ENCODE data around the gene NIF3L1. TPM values are rescaled to one million over a fixed set of nuclear protein-coding genes. Genes with fewer than 3 reads are reported as not detected.

The NIF3L1 gene
- total RNA-seq, 4 donors from 2014 or later: 17.0 to 28.7 (median 22.4) TPM

- intact Hi-C loops (cut with DNase I; ENCODE audit: low total_unique reads) (no loop called here), in situ Hi-C loops (cut with MboI; ENCODE audit: low sequenced_read_pairs in 4 of 4) (no loop called here)
- TF ChIP-seq POLR2A (IDR thresholded peaks at IDR 0.05) (no peak), CTCF (IDR thresholded peaks at IDR 0.05 in 4 of 5, conservative IDR thresholded peaks at IDR 0.05 in 1 of 5) (no peak)
- ATAC-seq (no peak), DNase-seq (no peak)
- H3K4me3 ChIP-seq: no peak overlapping the region
- peaks cover 16 to 61% of the 10 kb centered on the region in 2 donors for H3K36me3 ChIP-seq
- H3K9me3 ChIP-seq: no peaks in the 10 kb centered on the region
- H3K27ac ChIP-seq: no peak overlapping the region
- H3K27me3 ChIP-seq: no peaks in the 10 kb centered on the region
- no peaks in the 10 kb centered on the region for H3K4me1 ChIP-seq
Measured at GRCh38 chr2:200851398-200852248, 37.5 kb upstream of the NIF3L1 start.

- H3K36me3 ChIP-seq: peaks cover 25 to 71% of the 10 kb centered on the region in 2 donors
- TF ChIP-seq POLR2A (IDR thresholded peaks at IDR 0.05) (no peak), CTCF (IDR thresholded peaks at IDR 0.05 in 4 of 5, conservative IDR thresholded peaks at IDR 0.05 in 1 of 5) (no peak)
Measured at GRCh38 chr2:200852605-200853004, 36.6 kb upstream of the NIF3L1 start.

GRCh38 chr2:200856806-200857205 is 32.4 kb upstream of the NIF3L1 start:
- in situ Hi-C loops (cut with MboI; ENCODE audit: low sequenced_read_pairs in 4 of 4): no loop called here
- no peak overlapping the region for H3K4me3 ChIP-seq
- TF ChIP-seq CTCF (IDR thresholded peaks at IDR 0.05 in 4 of 5, conservative IDR thresholded peaks at IDR 0.05 in 1 of 5): no peak
- no peak for TF ChIP-seq POLR2A (IDR thresholded peaks at IDR 0.05)
- no peaks in the 10 kb centered on the region for H3K27me3 ChIP-seq
- peaks cover 25 to 92% of the 10 kb centered on the region in 2 donors for H3K36me3 ChIP-seq
- ATAC-seq: no peak
- peaks cover 30 to 43% of the 10 kb centered on the region in 2 donors for H3K4me1 ChIP-seq
- H3K9me3 ChIP-seq: no peaks in the 10 kb centered on the region
- no peak for DNase-seq
- peak overlapping the region in 1 of 4 donors; percentile 12 for H3K27ac ChIP-seq
- intact Hi-C loops (cut with DNase I; ENCODE audit: low total_unique reads): no loop called here

More at GRCh38 chr2:200852605-200853004, 36.6 kb upstream of the NIF3L1 start:
- in situ Hi-C loops (cut with MboI; ENCODE audit: low sequenced_read_pairs in 4 of 4) (no loop called here), intact Hi-C loops (cut with DNase I; ENCODE audit: low total_unique reads) (no loop called here)
- ATAC-seq (no peak), DNase-seq (no peak)
- H3K9me3 ChIP-seq: no peaks in the 10 kb centered on the region
- no peaks in the 10 kb centered on the region for H3K27me3 ChIP-seq
- H3K4me3 ChIP-seq: no peak overlapping the region
- H3K27ac ChIP-seq: no peak overlapping the region
- peaks cover 4 to 9% of the 10 kb centered on the region in 2 donors for H3K4me1 ChIP-seq

- in situ Hi-C loops (cut with MboI; ENCODE audit: low sequenced_read_pairs in 4 of 4) (loop anchor here in 1 of 4 donors (10.0 kb wide), 1 partner anchor 45 kb away; the partner anchor contains the start of gene BZW1), intact Hi-C loops (cut with DNase I; ENCODE audit: low total_unique reads) (loop anchor here (10.0 kb wide), 1 partner anchor 1515 kb away; the partner anchor contains the start of gene BMPR2)
- H3K36me3 ChIP-seq: peaks cover 13 to 58% of the 10 kb centered on the region in 2 donors
- H3K4me1 ChIP-seq: peaks cover 34 to 49% of the 10 kb centered on the region in 2 donors
- no peaks in the 10 kb centered on the region for H3K27me3 ChIP-seq
- DNase-seq: no peak
- no peaks in the 10 kb centered on the region for H3K9me3 ChIP-seq
- H3K27ac ChIP-seq: peak overlapping the region; percentile 100
- peak overlapping the region; percentile 97 to 99 (median 98) for H3K4me3 ChIP-seq
- ATAC-seq: no peak
- TF ChIP-seq CTCF (IDR thresholded peaks at IDR 0.05 in 4 of 5, conservative IDR thresholded peaks at IDR 0.05 in 1 of 5) (no peak), POLR2A (IDR thresholded peaks at IDR 0.05) (peak in 1 of 2 donors; percentile 54)
Measured at GRCh38 chr2:200860092-200860795, 28.9 kb upstream of the NIF3L1 start.
